IMR-90 (cell line): ENCODE results near the gene MMP24. TPM values are rescaled to one million over a fixed set of nuclear protein-coding genes. Genes with fewer than 3 reads are reported as not detected.

Source experiments
- MAFK ChIP-seq: IDR thresholded peaks from 2 replicates; pipeline ENCODE4 v1.6.1; 2012; ENCODE audit warnings: low read depth, low read length, improper control_type of control experiment
- MXI1 ChIP-seq: IDR thresholded peaks from 2 replicates; pipeline ENCODE4 v1.6.1; 2012; ENCODE audit warnings: low read depth, mild to moderate bottlenecking, low read length, moderate library complexity, borderline replicate concordance
- RFX5 ChIP-seq: IDR thresholded peaks from 2 replicates; pipeline ENCODE4 v1.8.0; 2012; ENCODE audit warnings: low read depth, mild to moderate bottlenecking, low read length, moderate library complexity
- polyA plus RNA-seq, 3 experiments: library from polyadenylated mRNA; depleted of rRNA; stranded (reverse); fragments of >200 nt; gene quantifications; 2 replicates each; pipeline ENCODE4 v1.2.3, GENCODE V29; 2012; ENCODE audit warnings: low replicate concordance in 1 of 3
- total RNA-seq: library from RNA; depleted of rRNA; stranded (reverse); fragments of >200 nt; gene quantifications from 2 replicates; pipeline ENCODE4 v1.2.3, GENCODE V29; 2012
- TF ChIP-seq, protein P1 (sequence below): fragments of 150-350 bp; IDR thresholded peaks from 2 replicates; pipeline ENCODE4 v1.6.1; 2017; ENCODE audit warnings: mild to moderate bottlenecking, antibody characterized with exemption, low read length, low read depth

MMP24 gene
- total and polyA plus RNA-seq, 2 of the 4 experiments (the other 2 are of a cell fraction): 0.36 to 0.79 TPM

DNA sequence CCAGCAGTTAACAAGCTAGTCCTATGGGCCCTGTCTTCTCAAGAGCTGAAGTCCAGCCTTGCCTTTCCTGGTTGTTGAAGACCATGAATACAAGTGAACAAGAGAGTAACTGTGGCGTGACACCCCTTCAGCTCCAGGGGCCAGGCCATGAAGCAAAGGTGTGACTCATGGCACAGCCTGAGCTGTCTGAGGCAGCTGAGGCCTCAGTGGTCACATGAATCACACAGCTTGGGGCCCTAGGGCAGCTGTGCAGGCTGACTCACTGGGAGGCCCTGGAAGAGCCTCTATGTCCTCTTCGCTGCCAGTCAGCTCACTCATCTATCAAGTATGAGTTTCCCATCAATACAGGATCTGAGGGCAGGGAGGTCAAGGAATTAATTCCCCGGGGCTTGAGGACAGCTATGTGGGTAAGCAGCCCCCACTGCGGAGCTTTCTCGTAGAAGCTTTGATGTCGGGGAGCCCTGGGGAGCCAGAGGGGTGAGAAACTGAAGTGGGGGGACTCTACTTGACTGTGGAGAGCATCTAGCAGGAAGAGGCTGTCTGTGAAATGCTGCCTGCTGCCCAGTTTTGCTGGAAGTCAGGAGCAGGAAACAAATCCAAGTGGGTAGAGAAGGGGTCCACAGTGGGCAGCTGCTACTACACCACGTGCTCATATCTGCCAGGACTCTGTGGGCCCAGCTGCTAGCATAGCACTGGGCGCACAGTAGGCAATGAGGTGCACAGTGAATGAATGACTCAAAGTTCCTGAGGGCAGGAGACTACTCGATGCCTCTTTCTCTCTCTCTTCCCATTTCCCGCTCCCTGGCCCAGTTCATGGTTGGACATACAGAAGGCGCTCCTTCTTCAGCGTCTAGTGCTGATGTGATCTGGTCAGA, 79.4 kb downstream of the MMP24 start (continued):
- TF ChIP-seq, protein P1, sequence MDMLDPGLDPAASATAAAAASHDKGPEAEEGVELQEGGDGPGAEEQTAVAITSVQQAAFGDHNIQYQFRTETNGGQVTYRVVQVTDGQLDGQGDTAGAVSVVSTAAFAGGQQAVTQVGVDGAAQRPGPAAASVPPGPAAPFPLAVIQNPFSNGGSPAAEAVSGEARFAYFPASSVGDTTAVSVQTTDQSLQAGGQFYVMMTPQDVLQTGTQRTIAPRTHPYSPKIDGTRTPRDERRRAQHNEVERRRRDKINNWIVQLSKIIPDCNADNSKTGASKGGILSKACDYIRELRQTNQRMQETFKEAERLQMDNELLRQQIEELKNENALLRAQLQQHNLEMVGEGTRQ: peak; percentile 62
- TF ChIP-seq MAFK (no peak; the same call in 1 of the 2 replicates), RFX5 (no peak), MXI1 (peak; percentile 31; the same call in 1 of the 2 replicates)
